Measurements from ENCODE around the gene UBE2F. TPM values are rescaled to one million over a fixed set of nuclear protein-coding genes. Genes with fewer than 3 reads are reported as not detected.

The UBE2F gene
- total RNA-seq, 1 experiment from 2014 or later, result 62.1 TPM

GRCh38 chr2:238030422-238031155, 63.8 kb downstream of the UBE2F start:
- Histone ChIP-seq H4K91ac (ENCODE audit: insufficient read length, low read depth, low read length) (no peak overlapping the region), H2BK120ac (ENCODE audit: low read depth, low read length, poor library complexity, severe bottlenecking) (no peak overlapping the region), H3K9ac (ENCODE audit: extremely low read depth, insufficient read length, low read length) (no peak overlapping the region), H3K79me1 (ENCODE audit: insufficient read depth, low read depth, low read length, poor library complexity, severe bottlenecking) (no peaks in the 10 kb centered on the region), H4K8ac (replicated peaks; ENCODE audit: insufficient read length, low read depth, low read length) (no peak overlapping the region), H3K4me2 (ENCODE audit: insufficient read depth, insufficient read length, low read length) (no peak overlapping the region), H3K9me3 (ENCODE audit: control insufficient read depth, low read depth, low read length) (no peaks in the 10 kb centered on the region), H4K5ac (ENCODE audit: insufficient read length, low read depth, low read length) (no peak overlapping the region), H2BK15ac (ENCODE audit: low read depth, low read length) (no peak overlapping the region), H3T11ph (ENCODE audit: low read length) (no peak overlapping the region), H2AFZ (ENCODE audit: low read length) (no peak overlapping the region), H3K27me3 (ENCODE audit: insufficient read depth, low read length) (no peaks in the 10 kb centered on the region), H3K14ac (ENCODE audit: insufficient read depth, low read length) (no peak overlapping the region; the same call in 1 of the 2 replicates), H3K23ac (ENCODE audit: insufficient read length, low read depth, low read length) (no peak overlapping the region), H4K20me1 (ENCODE audit: control insufficient read depth, insufficient read depth, insufficient read length) (no peaks in the 10 kb centered on the region), H3K4me1 (ENCODE audit: insufficient read depth, low read length) (no peaks in the 10 kb centered on the region; the same call in 1 of the 2 replicates), H2BK5ac (ENCODE audit: insufficient read length, low read length) (no peak overlapping the region), H3K27ac (ENCODE audit: insufficient read length, low read depth, low read length) (no peak overlapping the region), H3K18ac (ENCODE audit: insufficient read length, low read depth, low read length) (no peak overlapping the region), H3K4ac (ENCODE audit: low read depth, low read length) (no peak overlapping the region), H2BK12ac (ENCODE audit: insufficient read length, low read depth, low read length) (no peak overlapping the region), H3K23me2 (ENCODE audit: insufficient read length, low read depth, low read length, poor library complexity, severe bottlenecking) (no peaks in the 10 kb centered on the region), H2BK20ac (ENCODE audit: low read depth, low read length, poor library complexity, severe bottlenecking) (no peak overlapping the region), H3K79me2 (ENCODE audit: insufficient read depth, low read length) (no peaks in the 10 kb centered on the region), H3K56ac (ENCODE audit: insufficient read length, low read depth, low read length) (no peak overlapping the region), H2AK5ac (ENCODE audit: insufficient read length, low read length) (no peak overlapping the region)
- Mint-ChIP-seq H3K4me1 (peaks cover 18 to 20% of the 10 kb centered on the region in 2 experiments), H3K36me3 (ENCODE audit: insufficient read depth in 1 of 3, low read depth in 3 of 3) (peaks cover 12 to 59% (median 34%) of the 10 kb centered on the region in 3 experiments; a peak in 6 of 7 replicates), H3K27ac (peak overlapping the region in 1 of 3 experiments; percentile 30; a peak in 1 of 7 replicates), H3K27me3 (ENCODE audit: low read depth) (no peaks in the 10 kb centered on the region), H3K9me3 (no peaks in the 10 kb centered on the region), H3K4me3 (peak overlapping the region in 1 of 2 experiments; percentile 8; a peak in 1 of 5 replicates)
- no CpG with 5 or more reads among the region's 8 CpGs for WGBS (ENCODE audit: extremely low coverage, insufficient read length, low lambda C conversion rate)
- peak; percentile 39; the same call in 2 of the 3 replicates for TF ChIP-seq CTCF (conservative IDR thresholded peaks at IDR 0.05)
- no peak for DNase-seq

All from H9 (cell line).